A204.1 (cell line): ENCODE measurements around the gene STC2.

Experiments
- FAIRE-seq: peaks from 2 replicates; lab custom pipeline; 2012; peaks lifted over from hg19 to GRCh38; lab: Jason Lieb, UNC

STC2 gene

GRCh38 chr5:173312821-173313220, 15.4 kb downstream of the STC2 start:
- no peak for FAIRE-seq

- no peak for FAIRE-seq
These were observed 16.2 kb downstream of the STC2 start for GRCh38 chr5:173311818-173312585.

- FAIRE-seq: no peak
These were observed 17.1 kb downstream of the STC2 start for GRCh38 chr5:173310861-173311785.

- no peak for FAIRE-seq
These were observed 17.9 kb downstream of the STC2 start for GRCh38 chr5:173310218-173310769.

GRCh38 chr5:173309731-173310130, 18.5 kb downstream of the STC2 start:
- FAIRE-seq: no peak

GRCh38 chr5:173308226-173308625, 20.0 kb downstream of the STC2 start:
- FAIRE-seq: no peak

- FAIRE-seq: no peak
These were observed 20.5 kb downstream of the STC2 start for GRCh38 chr5:173307695-173308094.

- no peak for FAIRE-seq
These were observed 21.5 kb downstream of the STC2 start for GRCh38 chr5:173306695-173307094.

GRCh38 chr5:173304591-173304988, 23.6 kb downstream of the STC2 start:
- FAIRE-seq: no peak

- no peak for FAIRE-seq
These were observed 24.2 kb downstream of the STC2 start for GRCh38 chr5:173303878-173304590.

GRCh38 chr5:173302546-173303155, 25.6 kb downstream of the STC2 start:
- FAIRE-seq: no peak

GRCh38 chr5:173301695-173302545, 26.3 kb downstream of the STC2 start:
- no peak for FAIRE-seq

- no peak for FAIRE-seq
These were observed 27.7 kb downstream of the STC2 start for GRCh38 chr5:173300389-173301047.

- FAIRE-seq: no peak
These were observed 28.4 kb downstream of the STC2 start for GRCh38 chr5:173299820-173300219.

- no peak for FAIRE-seq
These were observed 29.8 kb downstream of the STC2 start for GRCh38 chr5:173298213-173298926.

- no peak for FAIRE-seq
These were observed 30.4 kb downstream of the STC2 start for GRCh38 chr5:173297813-173298212.

- no peak for FAIRE-seq
These were observed 31.2 kb downstream of the STC2 start for GRCh38 chr5:173296737-173297676.

- no peak for FAIRE-seq
These were observed 32.4 kb downstream of the STC2 start for GRCh38 chr5:173295796-173296195.
